H1 (cell line): ENCODE data around the gene IRF2BP1. TPM values are rescaled to one million over a fixed set of nuclear protein-coding genes. Genes with fewer than 3 reads are reported as not detected.

Source experiments
- CTCF ChIA-PET: fragments of 300-600 bp; sonication (Branson Sonifier 250); formaldehyde crosslinking; loops from one replicate; lab custom pipeline; 2021; ENCODE audit not compliant: partially characterized antibody; lab: Charles Lee
- POLR2A ChIA-PET: fragments of 300-600 bp; sonication (Branson Sonifier 250); formaldehyde crosslinking; loops from one replicate; lab custom pipeline; 2021; ENCODE audit warnings: inconsistent platforms; ENCODE audit not compliant: partially characterized antibody; lab: Charles Lee
- DNase-seq, 2 experiments: peaks; one replicate each; pipeline versions ENCODE4 v3.0.0 to v3.0.0-alpha.2; 2010 to 2022; ENCODE audit warnings: low spot score in 2 of 2, low read depth in 1 of 2, mixed read lengths in 1 of 2
- FAIRE-seq: peaks from 2 replicates; lab custom pipeline; 2011; peaks lifted over from hg19 to GRCh38; lab: Jason Lieb, UNC
- H2AFZ ChIP-seq: 2 replicates; pipeline ENCODE4 v1.8.1; 2012; ENCODE audit warnings: low read length, inconsistent platforms
- H2AK5ac ChIP-seq: 2 replicates; pipeline ENCODE4 v1.6.1; 2013; ENCODE audit warnings: low read depth, low read length
- H2BK120ac ChIP-seq: replicated peaks from 2 replicates; pipeline ENCODE3; 2013; ENCODE audit warnings: low read depth, low read length, inconsistent platforms
- H2BK12ac ChIP-seq: 2 replicates; pipeline ENCODE4 v1.6.1; 2013; ENCODE audit warnings: low read depth, low read length
- H2BK15ac ChIP-seq: 2 replicates; pipeline ENCODE4 v1.6.1; 2013; ENCODE audit warnings: low read length
- H2BK20ac ChIP-seq: 2 replicates; pipeline ENCODE4 v1.6.1; 2013; ENCODE audit warnings: low read length
- H2BK5ac ChIP-seq: 2 replicates; pipeline ENCODE4 v1.6.1; 2013; ENCODE audit warnings: low read depth, low read length
- H3K14ac ChIP-seq: 2 replicates; pipeline ENCODE4 v1.6.1; 2013; ENCODE audit warnings: inconsistent platforms; ENCODE audit not compliant: insufficient read length
- H3K18ac ChIP-seq: 2 replicates; pipeline ENCODE4 v1.6.1; 2013; ENCODE audit warnings: low read length; ENCODE audit errors: extremely low read depth
- H3K23ac ChIP-seq: 2 replicates; pipeline ENCODE4 v1.6.1; 2013; ENCODE audit warnings: inconsistent platforms; ENCODE audit not compliant: insufficient read length
- H3K23me2 ChIP-seq: 2 replicates; pipeline ENCODE4 v1.6.1; 2013; ENCODE audit warnings: low read depth, low read length
- H3K27ac ChIP-seq: 2 replicates; pipeline ENCODE4 v1.6.1; 2011; ENCODE audit warnings: low read depth, low read length, inconsistent platforms
- H3K27me3 ChIP-seq, 4 experiments: replicated peaks in 1 of 4; 1 replicate in 1 of 4; 2 replicates in 3 of 4; pipeline versions ENCODE4 v1.6.1 to v1.8.1; 2011 to 2013; ENCODE audit warnings: low read length in 3 of 4, mild to moderate bottlenecking in 3 of 4, inconsistent platforms in 2 of 4, mixed read lengths in 2 of 4, moderate library complexity in 1 of 4; ENCODE audit not compliant: control insufficient read depth in 3 of 4, insufficient read depth in 3 of 4; ENCODE audit errors: extremely low read depth in 1 of 4
- H3K36me3 ChIP-seq, 4 experiments: 2 replicates each; pipeline versions ENCODE4 v1.6.1 to v1.8.1; 2011 to 2013; ENCODE audit warnings: mild to moderate bottlenecking in 4 of 4, low read length in 3 of 4, moderate library complexity in 2 of 4, control low read depth in 1 of 4, inconsistent platforms in 1 of 4; ENCODE audit not compliant: insufficient read depth in 4 of 4, control insufficient read depth in 2 of 4
- H3K4ac ChIP-seq: replicated peaks from 2 replicates; pipeline ENCODE3; 2013; ENCODE audit warnings: low read length, low read depth, mixed read lengths, inconsistent platforms; ENCODE audit not compliant: insufficient read length
- H3K4me1 ChIP-seq, 4 experiments: replicated peaks in 1 of 4; 1 replicate in 1 of 4; 2 replicates in 3 of 4; pipeline versions ENCODE4 v1.6.1 to v1.8.1; 2011 to 2013; ENCODE audit warnings: low read length in 3 of 4, inconsistent platforms in 2 of 4, mixed read lengths in 1 of 4; ENCODE audit not compliant: insufficient read depth in 4 of 4, control insufficient read depth in 3 of 4
- H3K4me2 ChIP-seq, 2 experiments: 2 replicates each; pipeline versions ENCODE4 v1.6.1 to v1.8.1; 2011 to 2013; ENCODE audit warnings: low read depth in 2 of 2, low read length in 2 of 2, control low read depth in 1 of 2, inconsistent platforms in 1 of 2, mild to moderate bottlenecking in 1 of 2; ENCODE audit not compliant: insufficient read depth in 1 of 2
- H3K4me3 ChIP-seq, 4 experiments: fragments of 200-600, 300-600 bp in 1 of 4; sonication (generic), shearing (Covaris generic), sonication (Bioruptor Twin) in 1 of 4; 2 replicates each; pipeline versions ENCODE4 v1.5.1 to v1.8.1; 2011 to 2016; ENCODE audit warnings: low read length in 4 of 4, low read depth in 3 of 4, control low read depth in 2 of 4, inconsistent platforms in 2 of 4, mild to moderate bottlenecking in 2 of 4, mixed read lengths in 1 of 4, moderate library complexity in 1 of 4; ENCODE audit not compliant: insufficient read depth in 2 of 4; ENCODE audit errors: extremely low read depth in 1 of 4
- H3K56ac ChIP-seq: replicated peaks from 2 replicates; pipeline ENCODE3; 2013; ENCODE audit warnings: low read depth, mild to moderate bottlenecking, mixed read lengths, low read length, inconsistent platforms; ENCODE audit not compliant: insufficient read length
- H3K79me1 ChIP-seq: 2 replicates; pipeline ENCODE4 v1.6.1; 2013; ENCODE audit warnings: low read depth, low read length, control low read depth
- H3K79me2 ChIP-seq, 2 experiments: 2 replicates each; pipeline versions ENCODE4 v1.6.1 to v1.8.1; 2012 to 2013; ENCODE audit warnings: low read length in 2 of 2, mild to moderate bottlenecking in 2 of 2, inconsistent platforms in 1 of 2; ENCODE audit not compliant: insufficient read depth in 2 of 2, control insufficient read depth in 1 of 2
- H3K9ac ChIP-seq, 4 experiments: replicated peaks in 1 of 4; 1 replicate in 1 of 4; 2 replicates in 3 of 4; pipeline versions ENCODE4 v1.6.1 to v1.8.1; 2011 to 2013; ENCODE audit warnings: low read depth in 3 of 4, low read length in 3 of 4, control low read depth in 2 of 4, mild to moderate bottlenecking in 2 of 4, moderate library complexity in 2 of 4, inconsistent platforms in 1 of 4; ENCODE audit errors: extremely low read depth in 1 of 4
- H3K9me3 ChIP-seq, 2 experiments: 2 replicates each; pipeline versions ENCODE4 v1.6.1 to v1.8.1; 2012 to 2013; ENCODE audit warnings: mild to moderate bottlenecking in 2 of 2, moderate library complexity in 2 of 2, control low read depth in 1 of 2, inconsistent platforms in 1 of 2, low read depth in 1 of 2, low read length in 1 of 2, mixed read lengths in 1 of 2; ENCODE audit not compliant: insufficient read depth in 2 of 2
- H4K20me1 ChIP-seq, 2 experiments: replicated peaks in 1 of 2; 2 replicates each; pipeline versions ENCODE3 to v1.8.1; 2011 to 2013; ENCODE audit warnings: inconsistent platforms in 2 of 2, low read length in 2 of 2, mild to moderate bottlenecking in 1 of 2; ENCODE audit not compliant: insufficient read depth in 2 of 2, control insufficient read depth in 1 of 2
- H4K5ac ChIP-seq: 2 replicates; pipeline ENCODE4 v1.6.1; 2013; ENCODE audit warnings: low read length, low read depth, mixed read lengths, inconsistent platforms; ENCODE audit not compliant: insufficient read length
- H4K8ac ChIP-seq: 2 replicates; pipeline ENCODE4 v1.8.0; 2013; ENCODE audit warnings: mild to moderate bottlenecking, moderate library complexity, low read length, inconsistent platforms; ENCODE audit not compliant: insufficient read depth; ENCODE audit errors: extremely low read depth
- H4K91ac ChIP-seq: replicated peaks from 2 replicates; pipeline ENCODE3; 2013; ENCODE audit warnings: low read length, mixed read lengths, inconsistent platforms; ENCODE audit not compliant: insufficient read length
- E2F6 ChIP-seq: IDR thresholded peaks from 2 replicates; pipeline ENCODE4 v1.6.1; 2012; ENCODE audit warnings: inconsistent platforms
- EZH2 ChIP-seq: fragments of 200-600 bp; sonication (generic); IDR thresholded peaks from 2 replicates; pipeline ENCODE4 v1.7.1; 2012; ENCODE audit warnings: low read depth, mild to moderate bottlenecking, moderate library complexity, low read length, inconsistent platforms; ENCODE audit not compliant: severe bottlenecking
- SP4 ChIP-seq: IDR thresholded peaks from 2 replicates; pipeline ENCODE4 v1.6.1; 2012; ENCODE audit warnings: low read length, inconsistent platforms
- SRF ChIP-seq: IDR thresholded peaks from 2 replicates; pipeline ENCODE4 v1.6.1; 2011; ENCODE audit warnings: mild to moderate bottlenecking, low read depth, low read length, moderate library complexity
- YY1 ChIP-seq: IDR thresholded peaks from 2 replicates; pipeline ENCODE4 v1.6.1; 2011; ENCODE audit warnings: low read depth, mild to moderate bottlenecking, low read length
- WGBS, 2 experiments: shearing (Covaris generic) in 1 of 2; methylation state at CpG; one replicate each; pipeline versions ENCODE4 v1.1.6 to v1.1.7; 2013 to 2015; ENCODE audit warnings: low lambda C conversion rate in 2 of 2, mixed read lengths in 2 of 2, inconsistent platforms in 1 of 2, low coverage in 1 of 2, missing lambda C conversion rate in 1 of 2; ENCODE audit not compliant: insufficient replicate concordance in 2 of 2, insufficient coverage in 1 of 2, insufficient read length in 1 of 2; ENCODE audit errors: extremely low coverage in 1 of 2, missing lambda C conversion rate in 1 of 2; 5-methylcytosine and 5-hydroxymethylcytosine counted together
- polyA plus RNA-seq, 7 experiments: library from polyadenylated mRNA; depleted of rRNA in 3 of 7; stranded (reverse) in 5 of 7; unstranded in 2 of 7; fragments of >200 nt in 5 of 7; fragments of 200-250 nt in 2 of 7; gene quantifications; 1 replicate in 5 of 7; 2 replicates in 1 of 7; 4 replicates in 1 of 7; pipeline versions ENCODE4 v1.2.1 to v1.2.3, GENCODE V29; 2011 to 2013; ENCODE audit warnings: missing spikeins in 2 of 7, mixed read lengths in 2 of 7
- total RNA-seq: library from RNA; stranded (reverse); fragmentation: NEBNext Ultra II Directional; extraction: Animal tissue kit (Norgen Biotek cat#: 25700); gene quantifications from 2 replicates; pipeline ENCODE4 v1.2.1, GENCODE V29; 2021

Gene IRF2BP1
- total and polyA plus RNA-seq, 2 of the 8 experiments (the other 6 are each of a cell fraction or from before 2014, with no cell fraction given): 12.1 to 24.4 TPM

- H3K4ac ChIP-seq: no peak overlapping the region
- H3K27me3 ChIP-seq: no peaks in the 10 kb centered on the region; a peak in 1 of 7 replicates
- no peak overlapping the region for H4K8ac ChIP-seq
- CTCF ChIA-PET: interaction anchor here (0.5 to 2.1 kb wide), 5 partner anchors 11 to 855 kb away, joined by 3 to 9 read pairs (median 6); no protein-coding TSS in a partner anchor
- FAIRE-seq: no peak
- H3K4me2 ChIP-seq: no peak overlapping the region
- H3K9ac ChIP-seq: no peak overlapping the region
- no peaks in the 10 kb centered on the region for H3K9me3 ChIP-seq
- DNase-seq: no peak
- H4K20me1 ChIP-seq: peaks cover 3 to 17% of the 10 kb centered on the region in 2 experiments
- no peak overlapping the region for H2AK5ac ChIP-seq
- WGBS, 2 experiments: 91% methylated on average over 13 of the region's 13 CpGs; no CpG with 5 or more reads in 1 of the 2 experiments
- H3K4me1 ChIP-seq: no peaks in the 10 kb centered on the region
- H4K5ac ChIP-seq: no peak overlapping the region
- H3K36me3 ChIP-seq: peaks cover 38 to 79% (median 62%) of the 10 kb centered on the region in 4 experiments
- H2AFZ ChIP-seq: no peak overlapping the region
- H3K14ac ChIP-seq: no peak overlapping the region
- POLR2A ChIA-PET: interaction anchor here (1.0 to 1.4 kb wide), 2 partner anchors 9 to 27 kb away, joined by 4 to 5 read pairs; no protein-coding TSS in a partner anchor
- no peaks in the 10 kb centered on the region for H3K79me2 ChIP-seq
- H4K91ac ChIP-seq: no peak overlapping the region
- H3K27ac ChIP-seq: no peak overlapping the region
- no peak overlapping the region for H3K23ac ChIP-seq
- no peak overlapping the region for H2BK120ac ChIP-seq
- H3K23me2 ChIP-seq: no peaks in the 10 kb centered on the region
- no peaks in the 10 kb centered on the region for H3K79me1 ChIP-seq
- no peak overlapping the region for H3K18ac ChIP-seq
- no peak overlapping the region for H2BK15ac ChIP-seq
- H2BK12ac ChIP-seq: no peak overlapping the region
- H3K56ac ChIP-seq: no peak overlapping the region
- H2BK5ac ChIP-seq: no peak overlapping the region
- H2BK20ac ChIP-seq: no peak overlapping the region
- H3K4me3 ChIP-seq: no peak overlapping the region
- no peak for TF ChIP-seq SRF
- TF ChIP-seq E2F6: no peak
- TF ChIP-seq SP4: no peak
- no peak for TF ChIP-seq EZH2
- no peak for TF ChIP-seq YY1
Measured at GRCh38 chr19:45847663-45848062, 38.3 kb downstream of the IRF2BP1 start.
